HepG2 (cell line): ENCODE data around the gene COPZ1. TPM values are rescaled to one million over a fixed set of nuclear protein-coding genes. Genes with fewer than 3 reads are reported as not detected.

Source experiments
- ATAC-seq: fragments of 200-7000 bp; cut with Tn5 transposase; 3 replicates; pipeline ENCODE4 v1.9.1; 2020; ENCODE audit warnings: mild to moderate bottlenecking, moderate library complexity
- BruUV-seq: library from RNA; stranded (reverse); fragments of 400-500 nt; replicated peaks from 2 replicates; lab custom pipeline; 2021; lab: Mats Ljungman, UMichigan
- CTCF ChIA-PET: fragments of 300-600 bp; formaldehyde crosslinking; extraction: SDS; loops from one replicate; lab custom pipeline; 2021; ENCODE audit warnings: low total read pairs, inconsistent platforms, low intra/inter-chr PET ratio; lab: Yijun Ruan, JAX
- POLR2A ChIA-PET: fragments of 350-600 bp; sonication (Branson Sonifier 250); formaldehyde crosslinking; loops from one replicate; lab custom pipeline; 2020; ENCODE audit warnings: antibody characterized with exemption, inconsistent platforms; lab: Yijun Ruan, JAX
- DNase-seq: peaks from one replicate; pipeline ENCODE4 v3.0.0-alpha.2; 2015; ENCODE audit warnings: low spot score
- FAIRE-seq: peaks from 3 replicates; lab custom pipeline; 2011; peaks lifted over from hg19 to GRCh38; lab: Jason Lieb, UNC
- H2AFZ ChIP-seq: one replicate; pipeline ENCODE4 v1.6.1; 2011; ENCODE audit warnings: low read length, inconsistent platforms
- H3K27ac ChIP-seq: fragments of 300-600 bp; 3 replicates; pipeline ENCODE4 v1.8.0; 2011; ENCODE audit warnings: mixed run types, mild to moderate bottlenecking, mixed read lengths, low read length, inconsistent platforms; ENCODE audit not compliant: insufficient read depth; ENCODE audit errors: extremely low read length
- H3K27me3 ChIP-seq, 2 experiments: fragments of 200-600 bp in 1 of 2; 2 replicates in 1 of 2; 3 replicates in 1 of 2; pipeline versions ENCODE4 v1.6.0 to v1.8.0; 2011; ENCODE audit warnings: low read length in 2 of 2, mild to moderate bottlenecking in 2 of 2, moderate library complexity in 2 of 2, inconsistent platforms in 1 of 2; ENCODE audit not compliant: insufficient read depth in 2 of 2, control insufficient read depth in 1 of 2
- H3K36me3 ChIP-seq, 2 experiments: fragments of 200-600 bp in 1 of 2; replicated peaks in 1 of 2; 2 replicates in 1 of 2; 3 replicates in 1 of 2; pipeline versions ENCODE4 v1.5.1 to v1.8.0; 2011; ENCODE audit warnings: low read length in 2 of 2, inconsistent platforms in 1 of 2; ENCODE audit not compliant: insufficient read depth in 2 of 2, control insufficient read depth in 1 of 2
- H3K4me1 ChIP-seq: 2 replicates; pipeline ENCODE4 v1.5.1; 2012; ENCODE audit warnings: low read length, inconsistent platforms; ENCODE audit not compliant: insufficient read depth
- H3K4me2 ChIP-seq: 2 replicates; pipeline ENCODE4 v1.6.0; 2011; ENCODE audit warnings: low read depth, low read length, inconsistent platforms
- H3K4me3 ChIP-seq, 3 experiments: fragments of 200-600 bp in 1 of 3; sonication (generic), shearing (Covaris generic) in 1 of 3; replicated peaks in 1 of 3; 2 replicates each; pipeline ENCODE4 v1.5.1; 2011 to 2016; ENCODE audit warnings: low read length in 3 of 3, inconsistent platforms in 2 of 3, low read depth in 2 of 3, mild to moderate bottlenecking in 2 of 3, control low read depth in 1 of 3, mixed read lengths in 1 of 3; ENCODE audit not compliant: insufficient read depth in 1 of 3
- H3K79me2 ChIP-seq: one replicate; pipeline ENCODE4 v1.6.1; 2011; ENCODE audit warnings: low read length, inconsistent platforms; ENCODE audit not compliant: insufficient read depth
- H3K9ac ChIP-seq: 2 replicates; pipeline ENCODE4 v1.6.0; 2011; ENCODE audit warnings: mild to moderate bottlenecking, low read depth, low read length, inconsistent platforms; ENCODE audit not compliant: insufficient read depth
- H3K9me3 ChIP-seq: 2 replicates; pipeline ENCODE4 v1.5.1; 2012; ENCODE audit warnings: mild to moderate bottlenecking, low read length
- H4K20me1 ChIP-seq: 2 replicates; pipeline ENCODE4 v1.6.0; 2011; ENCODE audit warnings: inconsistent platforms, mild to moderate bottlenecking, low read length, moderate library complexity; ENCODE audit not compliant: insufficient read depth
- ESRRA ChIP-seq: sonication (generic); formaldehyde crosslinking; IDR thresholded peaks from 2 replicates; pipeline ENCODE4 v1.5.1; 2020; ENCODE audit warnings: mild to moderate bottlenecking, low read depth, missing genetic modification reagents
- HOXD1 ChIP-seq: sonication (generic); formaldehyde crosslinking; IDR thresholded peaks from 2 replicates; pipeline ENCODE4 v1.5.0; 2020; ENCODE audit warnings: missing genetic modification reagents
- NFATC3 ChIP-seq: sonication (generic); formaldehyde crosslinking; IDR thresholded peaks from 2 replicates; pipeline ENCODE4 v1.5.1; 2020; ENCODE audit warnings: mild to moderate bottlenecking, missing genetic modification reagents
- NONO ChIP-seq, 2 experiments: fragments of 450-650 bp in 1 of 2; sonication (generic) in 1 of 2; formaldehyde crosslinking in 1 of 2; IDR thresholded peaks in 1 of 2; conservative IDR thresholded peaks in 1 of 2; 2 replicates each; pipeline versions ENCODE4 v1.6.1 to v1.8.0; 2017 to 2022; ENCODE audit warnings: mild to moderate bottlenecking in 1 of 2, missing genetic modification reagents in 1 of 2, moderate library complexity in 1 of 2
- PHF8 ChIP-seq: sonication (generic); formaldehyde crosslinking; IDR thresholded peaks from 2 replicates; pipeline ENCODE4 v1.5.0; 2020; ENCODE audit warnings: missing genetic modification reagents
- RARA ChIP-seq: IDR thresholded peaks from 2 replicates; pipeline ENCODE4 v1.6.1; 2016; ENCODE audit warnings: missing genetic modification reagents, missing compliant biosample characterization
- RFXAP ChIP-seq: sonication (generic); formaldehyde crosslinking; IDR thresholded peaks from 2 replicates; pipeline ENCODE4 v1.4.0; 2020; ENCODE audit warnings: missing genetic modification reagents, borderline replicate concordance
- SP2 ChIP-seq: sonication (generic); formaldehyde crosslinking; IDR thresholded peaks from 2 replicates; pipeline ENCODE4 v1.5.1; 2020; ENCODE audit warnings: mild to moderate bottlenecking, missing genetic modification reagents
- ZNF460 ChIP-seq: sonication (generic); formaldehyde crosslinking; IDR thresholded peaks from 2 replicates; pipeline ENCODE4 v1.5.1; 2020; ENCODE audit warnings: missing genetic modification reagents, mild to moderate bottlenecking, borderline replicate concordance
- ZNF7 ChIP-seq: IDR thresholded peaks from 2 replicates; pipeline ENCODE4 v1.6.1; 2016; ENCODE audit warnings: missing biosample characterization, missing genetic modification reagents
- ZSCAN12 ChIP-seq: sonication (generic); formaldehyde crosslinking; IDR thresholded peaks from 2 replicates; pipeline ENCODE4 v1.9.0; 2021; ENCODE audit warnings: mild to moderate bottlenecking, missing genetic modification reagents
- WGBS: methylation state at CpG from one replicate; pipeline ENCODE4 v1.1.6; 2017; ENCODE audit warnings: low lambda C conversion rate; 5-methylcytosine and 5-hydroxymethylcytosine counted together
- in situ Hi-C: cut with HindIII; loops from 2 replicates; pipeline ENCODE4 v1.10.0; 2017; ENCODE audit warnings: low pct_unique_long_range_greater_than_20kb; ENCODE audit not compliant: extremely low pct_ligation_motif_present
- intact Hi-C: fragments of 100-400 bp; cut with micrococcal nuclease; formaldehyde crosslinking; loops from one replicate; pipeline ENCODE4 v1.10.0; 2022; ENCODE audit not compliant: unreplicated experiment
- polyA plus RNA-seq, 8 experiments: library from polyadenylated mRNA; depleted of rRNA in 3 of 8; stranded (reverse) in 7 of 8; unstranded in 1 of 8; fragments of >200 nt; fragmentation: Illumina TruSeq in 4 of 8; extraction: Trizol in 4 of 8; gene quantifications; 2 replicates each; pipeline versions ENCODE4 v1.2.1 to v1.2.3, GENCODE V29; 2011 to 2016; ENCODE audit warnings: low read depth in 4 of 8, missing spikeins in 1 of 8, mixed read lengths in 1 of 8; ENCODE audit not compliant: insufficient read depth in 1 of 8
- total RNA-seq, 5 experiments: library from RNA; depleted of rRNA; stranded (reverse); fragments of >200 nt; fragmentation: Illumina TruSeq; extraction: Trizol; gene quantifications; 2 replicates each; pipeline ENCODE4 v1.2.3, GENCODE V29; 2016; ENCODE audit warnings: low read depth in 1 of 5
- TF ChIP-seq, protein P1 (sequence below): sonication (generic); formaldehyde crosslinking; IDR thresholded peaks from 2 replicates; pipeline ENCODE4 v1.4.0; 2020; ENCODE audit warnings: missing genetic modification reagents
- TF ChIP-seq, protein P2 (sequence below): sonication (generic); formaldehyde crosslinking; IDR thresholded peaks from 2 replicates; pipeline ENCODE4 v1.5.1; 2020; ENCODE audit warnings: mild to moderate bottlenecking, moderate library complexity, missing genetic modification reagents

Gene COPZ1
- total and polyA plus RNA-seq, 2 of the 13 experiments (the other 11 are each of a cell fraction or from before 2014, with no cell fraction given) = 125 to 184 TPM

- intact Hi-C loops (loop anchor here (1.0 to 2.0 kb wide), 3 partner anchors 22 to 65 kb away; partner anchors contain the start of gene COPZ1), in situ Hi-C loops (no loop called here)
- H3K9ac ChIP-seq = peak overlapping the region; percentile 66
- ChIA-PET POLR2A (interaction anchor here (0.6 to 4.4 kb wide), 23 partner anchors 9 to 173 kb away, joined by 3 to 53 read pairs (median 5); partner anchors contain the start of genes CBX5, COPZ1, HNRNPA1 and NFE2), CTCF (interaction anchor here (1.5 to 3.5 kb wide), 3 partner anchors 9 to 139 kb away, joined by 4 to 40 read pairs (median 22); no protein-coding TSS in a partner anchor)
- peaks cover 42% of the 10 kb centered on the region for H3K4me1 ChIP-seq
- no peaks in the 10 kb centered on the region for H3K36me3 ChIP-seq
- no TSS peak for BruUV-seq
- peak overlapping the region; percentile 99 for H2AFZ ChIP-seq
- 2% methylated on average over 35 of the region's 40 CpGs for WGBS
- peak overlapping the region; percentile 94 for H3K4me2 ChIP-seq
- H3K9me3 ChIP-seq = no peaks in the 10 kb centered on the region
- H3K27me3 ChIP-seq = no peaks in the 10 kb centered on the region; a peak in 1 of 5 replicates
- H3K4me3 ChIP-seq = peak overlapping the region; percentile 75 to 81 (median 78)
- ATAC-seq = peak; percentile 95
- H4K20me1 ChIP-seq = no peaks in the 10 kb centered on the region
- peak overlapping the region; percentile 52 for H3K27ac ChIP-seq
- H3K79me2 ChIP-seq = no peaks in the 10 kb centered on the region
- peak; percentile 98 for FAIRE-seq
- DNase-seq = peak; percentile 98
- TF ChIP-seq RARA (CRISPR knock-in tag) (0 out of 2 replicates have a peak, but pooled peaks have one; percentile 11), ZNF7 (no peak), HOXD1 (CRISPR knock-in tag) (peak; percentile 52; the same call in 1 of the 2 replicates), RFXAP (peak; percentile 98), ZSCAN12 (CRISPR knock-in tag) (0 out of 2 replicates have a peak, but pooled peaks have one; percentile 37), NONO (IDR thresholded peaks at IDR 0.05) (no peak), NONO (CRISPR knock-in tag; conservative IDR thresholded peaks at IDR 0.05) (peak; percentile 66), SP2 (CRISPR knock-in tag) (peak; percentile 85), ESRRA (no peak), ZNF460 (CRISPR knock-in tag) (no peak), NFATC3 (CRISPR knock-in tag) (no peak), PHF8 (CRISPR knock-in tag) (peak; percentile 36; the same call in 1 of the 2 replicates)
- TF ChIP-seq, protein P1, sequence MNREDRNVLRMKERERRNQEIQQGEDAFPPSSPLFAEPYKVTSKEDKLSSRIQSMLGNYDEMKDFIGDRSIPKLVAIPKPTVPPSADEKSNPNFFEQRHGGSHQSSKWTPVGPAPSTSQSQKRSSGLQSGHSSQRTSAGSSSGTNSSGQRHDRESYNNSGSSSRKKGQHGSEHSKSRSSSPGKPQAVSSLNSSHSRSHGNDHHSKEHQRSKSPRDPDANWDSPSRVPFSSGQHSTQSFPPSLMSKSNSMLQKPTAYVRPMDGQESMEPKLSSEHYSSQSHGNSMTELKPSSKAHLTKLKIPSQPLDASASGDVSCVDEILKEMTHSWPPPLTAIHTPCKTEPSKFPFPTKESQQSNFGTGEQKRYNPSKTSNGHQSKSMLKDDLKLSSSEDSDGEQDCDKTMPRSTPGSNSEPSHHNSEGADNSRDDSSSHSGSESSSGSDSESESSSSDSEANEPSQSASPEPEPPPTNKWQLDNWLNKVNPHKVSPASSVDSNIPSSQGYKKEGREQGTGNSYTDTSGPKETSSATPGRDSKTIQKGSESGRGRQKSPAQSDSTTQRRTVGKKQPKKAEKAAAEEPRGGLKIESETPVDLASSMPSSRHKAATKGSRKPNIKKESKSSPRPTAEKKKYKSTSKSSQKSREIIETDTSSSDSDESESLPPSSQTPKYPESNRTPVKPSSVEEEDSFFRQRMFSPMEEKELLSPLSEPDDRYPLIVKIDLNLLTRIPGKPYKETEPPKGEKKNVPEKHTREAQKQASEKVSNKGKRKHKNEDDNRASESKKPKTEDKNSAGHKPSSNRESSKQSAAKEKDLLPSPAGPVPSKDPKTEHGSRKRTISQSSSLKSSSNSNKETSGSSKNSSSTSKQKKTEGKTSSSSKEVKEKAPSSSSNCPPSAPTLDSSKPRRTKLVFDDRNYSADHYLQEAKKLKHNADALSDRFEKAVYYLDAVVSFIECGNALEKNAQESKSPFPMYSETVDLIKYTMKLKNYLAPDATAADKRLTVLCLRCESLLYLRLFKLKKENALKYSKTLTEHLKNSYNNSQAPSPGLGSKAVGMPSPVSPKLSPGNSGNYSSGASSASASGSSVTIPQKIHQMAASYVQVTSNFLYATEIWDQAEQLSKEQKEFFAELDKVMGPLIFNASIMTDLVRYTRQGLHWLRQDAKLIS (CRISPR knock-in tag) = no peak
- TF ChIP-seq, protein P2, sequence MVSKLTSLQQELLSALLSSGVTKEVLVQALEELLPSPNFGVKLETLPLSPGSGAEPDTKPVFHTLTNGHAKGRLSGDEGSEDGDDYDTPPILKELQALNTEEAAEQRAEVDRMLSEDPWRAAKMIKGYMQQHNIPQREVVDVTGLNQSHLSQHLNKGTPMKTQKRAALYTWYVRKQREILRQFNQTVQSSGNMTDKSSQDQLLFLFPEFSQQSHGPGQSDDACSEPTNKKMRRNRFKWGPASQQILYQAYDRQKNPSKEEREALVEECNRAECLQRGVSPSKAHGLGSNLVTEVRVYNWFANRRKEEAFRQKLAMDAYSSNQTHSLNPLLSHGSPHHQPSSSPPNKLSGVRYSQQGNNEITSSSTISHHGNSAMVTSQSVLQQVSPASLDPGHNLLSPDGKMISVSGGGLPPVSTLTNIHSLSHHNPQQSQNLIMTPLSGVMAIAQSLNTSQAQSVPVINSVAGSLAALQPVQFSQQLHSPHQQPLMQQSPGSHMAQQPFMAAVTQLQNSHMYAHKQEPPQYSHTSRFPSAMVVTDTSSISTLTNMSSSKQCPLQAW (CRISPR knock-in tag) = 0 out of 2 replicates have a peak, but pooled peaks have one; percentile 35
Observed at GRCh38 chr12:54358945-54359761, 34.2 kb downstream of the COPZ1 start.
